GM12891 (cell line): Measurements from ENCODE around the gene TMEM178B.
"Not testable (repeated sequence)": the region's sequence is repeated elsewhere in the genome, so short reads cannot be mapped to it uniquely, and the experiment has no call there.

Experiments
- DNase-seq: peaks from one replicate; pipeline ENCODE4 v3.0.0; 2011; ENCODE audit warnings: low spot score; ENCODE audit not compliant: insufficient read length
- FAIRE-seq: peaks from 2 replicates; lab custom pipeline; 2011; peaks lifted over from hg19 to GRCh38; lab: Jason Lieb, UNC
- PAX5 ChIP-seq: IDR thresholded peaks from 2 replicates; pipeline ENCODE4 v1.6.1; 2011; ENCODE audit warnings: low read length, moderate library complexity, mild to moderate bottlenecking; ENCODE audit not compliant: insufficient read depth, severe bottlenecking
- POLR2A ChIP-seq: IDR thresholded peaks from 2 replicates; pipeline ENCODE4 v1.6.1; 2011; ENCODE audit warnings: low read depth, low read length, control low read depth
- POLR2AphosphoS5 ChIP-seq: IDR thresholded peaks from 2 replicates; pipeline ENCODE4 v1.6.1; 2011; ENCODE audit warnings: low read depth, low read length, control low read depth
- POU2F2 ChIP-seq: IDR thresholded peaks from 2 replicates; pipeline ENCODE4 v1.6.1; 2011; ENCODE audit warnings: low read depth, mild to moderate bottlenecking, control low read depth, low read length, moderate library complexity
- SPI1 ChIP-seq: IDR thresholded peaks from 2 replicates; pipeline ENCODE4 v1.6.1; 2011; ENCODE audit warnings: low read depth, low read length, control low read depth
- TAF1 ChIP-seq: IDR thresholded peaks from 2 replicates; pipeline ENCODE4 v1.6.1; 2011; ENCODE audit warnings: low read depth, low read length, control low read depth

TMEM178B gene

GRCh38 chr7:141328290-141328689 is 254.4 kb downstream of the TMEM178B start:
- no peak for DNase-seq
- FAIRE-seq, result no peak
- no peak for TF ChIP-seq POU2F2
- TF ChIP-seq PAX5, result no peak
- TF ChIP-seq SPI1, result no peak
- no peak for TF ChIP-seq POLR2A
- no peak for TF ChIP-seq POLR2AphosphoS5
- TF ChIP-seq TAF1, result no peak

GRCh38 chr7:141330285-141330684 is 256.4 kb downstream of the TMEM178B start:
- DNase-seq, FAIRE-seq: not testable (repeated sequence)

GRCh38 chr7:141333459-141333858 is 259.6 kb downstream of the TMEM178B start:
- no peak for FAIRE-seq
- DNase-seq, result no peak
- TF ChIP-seq POLR2A (no peak), POU2F2 (no peak), PAX5 (no peak), TAF1 (no peak), POLR2AphosphoS5 (no peak), SPI1 (no peak)

GRCh38 chr7:141335164-141335563 is 261.3 kb downstream of the TMEM178B start:
- TF ChIP-seq SPI1 (no peak), POLR2AphosphoS5 (no peak), TAF1 (no peak), PAX5 (no peak), POU2F2 (no peak), POLR2A (no peak)
- FAIRE-seq (no peak), DNase-seq (no peak)

- no peak for TF ChIP-seq PAX5
- no peak for DNase-seq
- FAIRE-seq, result no peak
These were observed 265.7 kb downstream of the TMEM178B start for GRCh38 chr7:141339603-141340002.

DNA sequence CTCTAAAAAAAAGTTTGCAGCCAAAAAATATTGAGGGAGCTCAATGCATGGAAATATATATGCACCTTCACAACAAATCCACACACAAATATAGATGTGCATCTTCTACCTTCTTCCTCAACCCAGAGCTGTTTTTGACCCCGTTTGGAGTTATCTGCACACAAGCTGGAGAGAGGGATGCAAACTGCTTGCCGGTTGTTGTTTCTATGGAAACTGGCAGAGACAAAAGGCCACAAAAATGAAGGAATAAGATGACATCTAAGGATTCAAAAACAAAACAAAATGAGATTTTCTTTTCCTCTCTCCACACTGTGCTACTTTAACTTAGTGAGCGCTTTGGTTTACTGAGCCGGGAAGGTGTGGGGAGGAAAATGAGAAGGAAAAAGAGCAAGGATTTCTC is 267.1 kb downstream of the TMEM178B start:
- FAIRE-seq (no peak), DNase-seq (no peak)
- TF ChIP-seq PAX5 (no peak), TAF1 (no peak), POU2F2 (no peak), SPI1 (no peak)

- no peak for FAIRE-seq
- TF ChIP-seq POU2F2 (no peak), SPI1 (no peak), POLR2AphosphoS5 (no peak), TAF1 (no peak), POLR2A (no peak), PAX5 (no peak)
- DNase-seq, result no peak
These were observed 269.0 kb downstream of the TMEM178B start for GRCh38 chr7:141342621-141343408.

DNA sequence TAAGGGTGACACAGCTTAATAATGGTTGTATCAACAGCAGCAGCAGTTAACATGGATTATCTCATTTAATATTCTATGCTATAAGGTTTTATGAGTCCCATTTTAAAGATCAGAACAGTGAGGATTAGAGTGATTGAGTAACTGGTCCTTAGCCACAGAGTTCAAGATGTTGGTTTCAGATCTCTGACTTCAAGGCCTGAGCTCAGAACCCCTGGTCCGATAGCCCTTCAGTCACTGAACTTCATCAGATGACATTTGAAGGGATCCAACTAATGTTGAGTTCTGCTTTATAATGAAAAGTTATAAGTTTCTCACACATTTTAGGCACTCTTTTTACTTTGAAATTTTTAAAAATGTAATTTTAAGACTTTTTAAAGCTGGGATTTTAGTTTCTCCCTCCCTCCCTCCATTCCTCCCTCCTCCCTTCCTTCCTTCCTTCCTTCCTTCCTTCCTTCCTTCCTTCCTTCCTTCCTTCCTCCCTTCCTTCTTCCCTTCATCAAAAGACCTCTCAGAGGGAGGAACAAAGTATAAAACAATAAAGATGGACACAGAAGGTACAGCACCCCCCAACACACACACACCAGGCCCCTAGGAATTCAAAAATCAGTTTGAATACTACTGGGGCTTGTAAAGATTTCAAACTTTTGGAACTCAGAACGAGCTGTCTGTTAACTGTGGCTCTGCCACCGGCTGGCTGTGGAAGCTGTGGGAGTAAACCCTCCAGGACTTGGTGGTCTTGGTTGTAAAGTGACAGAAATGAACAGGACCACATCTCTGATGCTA is 270.5 kb downstream of the TMEM178B start:
- TF ChIP-seq PAX5, result no peak
- FAIRE-seq, result no peak
- DNase-seq, result no peak

GRCh38 chr7:141348728-141349127 is 274.9 kb downstream of the TMEM178B start:
- TF ChIP-seq POU2F2 (no peak), SPI1 (no peak), POLR2AphosphoS5 (no peak), PAX5 (no peak), TAF1 (no peak), POLR2A (no peak)
- DNase-seq, result no peak
- no peak for FAIRE-seq

- TF ChIP-seq PAX5, result no peak
- TF ChIP-seq SPI1, result no peak
- TF ChIP-seq POLR2A, result no peak
- TF ChIP-seq TAF1, result no peak
- DNase-seq (no peak), FAIRE-seq (no peak)
These were observed 275.5 kb downstream of the TMEM178B start for GRCh38 chr7:141349338-141349737.

GRCh38 chr7:141349804-141350203 is 275.9 kb downstream of the TMEM178B start:
- DNase-seq (no peak), FAIRE-seq (no peak)
- TF ChIP-seq POLR2A, result no peak
- no peak for TF ChIP-seq POU2F2
- no peak for TF ChIP-seq SPI1
- TF ChIP-seq PAX5, result no peak
- no peak for TF ChIP-seq TAF1
- no peak for TF ChIP-seq POLR2AphosphoS5
